Activated CD8-positive, alpha-beta memory T cell treated with anti-CD3 and anti-CD28 coated beads, Interleukin-2, amount 10 ng/mL, durations not matched to agents 7 days and 5 days (primary cell): ENCODE data around the gene RSRC1. TPM values are rescaled to one million over a fixed set of nuclear protein-coding genes. Genes with fewer than 3 reads are reported as not detected.

Experiments used
- ATAC-seq: fragments of 150-1000 bp; cut with Tn5 transposase; one replicate; pipeline ENCODE4 v1.10.0; 2021; ENCODE audit warnings: moderate library complexity
- CTCF ChIA-PET: fragments of 350-600 bp; sonication (Branson Sonifier 250); formaldehyde crosslinking; loops from one replicate; lab custom pipeline; 2021; ENCODE audit warnings: antibody characterized with exemption; lab: Charles Lee
- DNase-seq: peaks from one replicate; pipeline ENCODE4 v3.0.0-alpha.2; 2020
- H3K27ac Mint-ChIP-seq: one replicate; pipeline ENCODE4 v1.8.0; 2021; ENCODE audit warnings: mild to moderate bottlenecking, mixed read lengths
- H3K27me3 Mint-ChIP-seq: one replicate; pipeline ENCODE4 v1.8.0; 2021; ENCODE audit warnings: mixed read lengths
- H3K36me3 Mint-ChIP-seq: one replicate; pipeline ENCODE4 v1.8.0; 2021; ENCODE audit warnings: mild to moderate bottlenecking, mixed read lengths
- H3K4me1 Mint-ChIP-seq: one replicate; pipeline ENCODE4 v1.8.0; 2021; ENCODE audit warnings: mixed read lengths
- H3K4me3 Mint-ChIP-seq: one replicate; pipeline ENCODE4 v1.8.0; 2021; ENCODE audit warnings: mild to moderate bottlenecking, moderate library complexity, mixed read lengths
- H3K9me3 Mint-ChIP-seq: one replicate; pipeline ENCODE4 v1.8.0; 2022; ENCODE audit warnings: low read depth, mixed read lengths
- total RNA-seq, 2 experiments: library from RNA; stranded (reverse); gene quantifications; one replicate each; pipeline ENCODE4 v1.2.3, GENCODE V29; 2021

The RSRC1 gene
- total RNA-seq, 2 experiments from 2014 or later = 45.1 to 45.4 TPM

- H3K4me1 Mint-ChIP-seq = no peaks in the 10 kb centered on the region
- no peak overlapping the region for H3K27ac Mint-ChIP-seq
- H3K36me3 Mint-ChIP-seq = peaks cover 18% of the 10 kb centered on the region
- no peak for ATAC-seq
- no peaks in the 10 kb centered on the region for H3K9me3 Mint-ChIP-seq
- H3K27me3 Mint-ChIP-seq = no peaks in the 10 kb centered on the region
- CTCF ChIA-PET = no interaction called here
- DNase-seq = no peak
- H3K4me3 Mint-ChIP-seq = no peak overlapping the region
Observed at GRCh38 chr3:158233791-158234190, 123.9 kb downstream of the RSRC1 start.

GRCh38 chr3:158244274-158244673 lies 134.4 kb downstream of the RSRC1 start:
- Mint-ChIP-seq H3K27me3 (no peaks in the 10 kb centered on the region), H3K9me3 (peaks cover 11% of the 10 kb centered on the region), H3K36me3 (peaks cover 26% of the 10 kb centered on the region), H3K4me3 (no peak overlapping the region), H3K4me1 (peaks cover 7% of the 10 kb centered on the region), H3K27ac (no peak overlapping the region)
- ATAC-seq = no peak
- CTCF ChIA-PET = no interaction called here
- no peak for DNase-seq

GRCh38 chr3:158247288-158247687 lies 137.4 kb downstream of the RSRC1 start:
- no peak for DNase-seq

GRCh38 chr3:158248261-158248660 lies 138.4 kb downstream of the RSRC1 start:
- H3K27me3 Mint-ChIP-seq = no peaks in the 10 kb centered on the region
- DNase-seq (no peak), ATAC-seq (no peak)
- no peak overlapping the region for H3K27ac Mint-ChIP-seq
- H3K4me3 Mint-ChIP-seq = no peak overlapping the region
- H3K36me3 Mint-ChIP-seq = peaks cover 35% of the 10 kb centered on the region
- H3K4me1 Mint-ChIP-seq = peaks cover 7% of the 10 kb centered on the region
- peaks cover 18% of the 10 kb centered on the region for H3K9me3 Mint-ChIP-seq
- CTCF ChIA-PET = no interaction called here

More at GRCh38 chr3:158247288-158247687, 137.4 kb downstream of the RSRC1 start:
- H3K27me3 Mint-ChIP-seq = no peaks in the 10 kb centered on the region
- no peak overlapping the region for H3K4me3 Mint-ChIP-seq
- H3K4me1 Mint-ChIP-seq = peaks cover 7% of the 10 kb centered on the region
- ATAC-seq = no peak
- H3K36me3 Mint-ChIP-seq = peaks cover 29% of the 10 kb centered on the region
- peaks cover 11% of the 10 kb centered on the region for H3K9me3 Mint-ChIP-seq
- CTCF ChIA-PET = no interaction called here
- H3K27ac Mint-ChIP-seq = no peak overlapping the region

GRCh38 chr3:158249183-158249582 lies 139.3 kb downstream of the RSRC1 start:
- no peak overlapping the region for H3K27ac Mint-ChIP-seq
- CTCF ChIA-PET = no interaction called here
- ATAC-seq (no peak), DNase-seq (no peak)
- peaks cover 7% of the 10 kb centered on the region for H3K4me1 Mint-ChIP-seq
- no peaks in the 10 kb centered on the region for H3K27me3 Mint-ChIP-seq
- H3K36me3 Mint-ChIP-seq = peaks cover 40% of the 10 kb centered on the region
- peaks cover 22% of the 10 kb centered on the region for H3K9me3 Mint-ChIP-seq
- no peak overlapping the region for H3K4me3 Mint-ChIP-seq

- H3K27ac Mint-ChIP-seq = no peak overlapping the region
- no peaks in the 10 kb centered on the region for H3K4me1 Mint-ChIP-seq
- H3K36me3 Mint-ChIP-seq = peaks cover 35% of the 10 kb centered on the region
- H3K27me3 Mint-ChIP-seq = no peaks in the 10 kb centered on the region
- H3K4me3 Mint-ChIP-seq = no peak overlapping the region
- CTCF ChIA-PET = no interaction called here
- DNase-seq (no peak), ATAC-seq (no peak)
- H3K9me3 Mint-ChIP-seq = peaks cover 17% of the 10 kb centered on the region
Observed at GRCh38 chr3:158258619-158259018, 148.7 kb downstream of the RSRC1 start.

GRCh38 chr3:158260392-158260791 lies 150.5 kb downstream of the RSRC1 start:
- Mint-ChIP-seq H3K9me3 (peaks cover 10% of the 10 kb centered on the region), H3K36me3 (peaks cover 29% of the 10 kb centered on the region), H3K27me3 (no peaks in the 10 kb centered on the region), H3K4me1 (no peaks in the 10 kb centered on the region), H3K4me3 (no peak overlapping the region), H3K27ac (no peak overlapping the region)
- DNase-seq (no peak), ATAC-seq (no peak)
- CTCF ChIA-PET = no interaction called here

GRCh38 chr3:158261371-158261991 lies 151.6 kb downstream of the RSRC1 start:
- ATAC-seq (no peak), DNase-seq (no peak)
- no peak overlapping the region for H3K4me3 Mint-ChIP-seq
- no peak overlapping the region for H3K27ac Mint-ChIP-seq
- H3K9me3 Mint-ChIP-seq = peaks cover 6% of the 10 kb centered on the region
- CTCF ChIA-PET = no interaction called here
- no peaks in the 10 kb centered on the region for H3K4me1 Mint-ChIP-seq
- no peaks in the 10 kb centered on the region for H3K27me3 Mint-ChIP-seq
- H3K36me3 Mint-ChIP-seq = peaks cover 24% of the 10 kb centered on the region

GRCh38 chr3:158264894-158265293 lies 155.0 kb downstream of the RSRC1 start:
- CTCF ChIA-PET = interaction anchor here (1.0 kb wide), 1 partner anchor 22 kb away, joined by 3 read pairs; no protein-coding TSS in a partner anchor

GRCh38 chr3:158267015-158267414 lies 157.1 kb downstream of the RSRC1 start:
- H3K4me1 Mint-ChIP-seq = no peaks in the 10 kb centered on the region
- CTCF ChIA-PET = no interaction called here
- H3K9me3 Mint-ChIP-seq = peaks cover 11% of the 10 kb centered on the region
- no peaks in the 10 kb centered on the region for H3K27me3 Mint-ChIP-seq
- no peak for ATAC-seq
- H3K36me3 Mint-ChIP-seq = peaks cover 26% of the 10 kb centered on the region
- H3K4me3 Mint-ChIP-seq = no peak overlapping the region
- no peak for DNase-seq
- no peak overlapping the region for H3K27ac Mint-ChIP-seq

More at GRCh38 chr3:158264894-158265293, 155.0 kb downstream of the RSRC1 start:
- Mint-ChIP-seq H3K36me3 (peaks cover 26% of the 10 kb centered on the region), H3K9me3 (peaks cover 11% of the 10 kb centered on the region), H3K27ac (no peak overlapping the region), H3K27me3 (no peaks in the 10 kb centered on the region), H3K4me3 (no peak overlapping the region), H3K4me1 (no peaks in the 10 kb centered on the region)
- DNase-seq (no peak), ATAC-seq (no peak)

- Mint-ChIP-seq H3K36me3 (peaks cover 24% of the 10 kb centered on the region), H3K27ac (no peak overlapping the region), H3K27me3 (no peaks in the 10 kb centered on the region), H3K4me3 (no peak overlapping the region), H3K9me3 (peaks cover 11% of the 10 kb centered on the region), H3K4me1 (no peaks in the 10 kb centered on the region)
- CTCF ChIA-PET = no interaction called here
- no peak for ATAC-seq
- DNase-seq = no peak
Observed at GRCh38 chr3:158269942-158270341, 160.1 kb downstream of the RSRC1 start.

- no peak overlapping the region for H3K4me3 Mint-ChIP-seq
- no peaks in the 10 kb centered on the region for H3K4me1 Mint-ChIP-seq
- H3K27ac Mint-ChIP-seq = no peak overlapping the region
- CTCF ChIA-PET = no interaction called here
- ATAC-seq = no peak
- DNase-seq = no peak
- H3K36me3 Mint-ChIP-seq = peaks cover 19% of the 10 kb centered on the region
- H3K9me3 Mint-ChIP-seq = peaks cover 9% of the 10 kb centered on the region
- H3K27me3 Mint-ChIP-seq = no peaks in the 10 kb centered on the region
Observed at GRCh38 chr3:158272081-158272480, 162.2 kb downstream of the RSRC1 start.

- CTCF ChIA-PET = no interaction called here
- DNase-seq (no peak), ATAC-seq (no peak)
- Mint-ChIP-seq H3K4me1 (no peaks in the 10 kb centered on the region), H3K27ac (no peak overlapping the region), H3K27me3 (no peaks in the 10 kb centered on the region), H3K36me3 (peaks cover 18% of the 10 kb centered on the region), H3K9me3 (no peaks in the 10 kb centered on the region), H3K4me3 (no peak overlapping the region)
Observed at GRCh38 chr3:158273656-158274055, 163.8 kb downstream of the RSRC1 start.

GRCh38 chr3:158278187-158278586 lies 168.3 kb downstream of the RSRC1 start:
- no peak overlapping the region for H3K4me3 Mint-ChIP-seq
- H3K36me3 Mint-ChIP-seq = peaks cover 21% of the 10 kb centered on the region
- no peak overlapping the region for H3K27ac Mint-ChIP-seq
- DNase-seq = no peak
- ATAC-seq = no peak
- H3K27me3 Mint-ChIP-seq = no peaks in the 10 kb centered on the region
- CTCF ChIA-PET = no interaction called here
- H3K9me3 Mint-ChIP-seq = no peaks in the 10 kb centered on the region
- H3K4me1 Mint-ChIP-seq = no peaks in the 10 kb centered on the region
